ENCODE results near the gene AGAP1. TPM values are rescaled to one million over a fixed set of nuclear protein-coding genes. Genes with fewer than 3 reads are reported as not detected.

Gene AGAP1
- total and polyA plus RNA-seq, 4 donors: 2.0 to 8.5 (median 5.4) TPM

DNA sequence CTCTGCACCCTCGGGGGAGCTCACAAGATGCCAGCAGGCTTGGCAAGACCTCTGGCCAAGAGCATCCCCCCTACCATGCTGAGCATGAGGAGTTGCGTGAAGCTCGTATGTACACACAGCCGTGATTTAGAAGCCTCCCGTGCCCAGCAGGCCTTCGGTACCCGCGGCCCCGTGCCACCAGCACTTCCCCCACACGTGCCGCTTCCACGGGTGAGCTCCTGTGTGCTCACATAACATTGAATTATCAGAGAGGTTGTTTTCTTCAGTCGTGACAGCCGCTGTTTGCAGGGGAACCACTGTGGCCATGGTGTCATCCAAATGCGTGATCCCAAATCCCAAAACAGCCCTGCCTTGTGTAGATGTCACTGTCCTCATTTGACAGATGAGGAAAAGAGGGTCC, 621.1 kb downstream of the AGAP1 start:
- Histone ChIP-seq H3K4me3 (ENCODE audit: low read depth in 1 of 3, low read length in 3 of 3) (no peak overlapping the region), H3K9ac (ENCODE audit: low read depth in 1 of 2, low read length in 2 of 2) (no peak overlapping the region), H3K27me3 (ENCODE audit: control insufficient read depth in 4 of 4, insufficient read depth in 4 of 4, low read length in 3 of 4) (no peaks in the 10 kb centered on the region), H3K36me3 (ENCODE audit: control insufficient read depth in 4 of 4, insufficient read depth in 3 of 4, low read depth in 1 of 4, low read length in 3 of 4) (no peaks in the 10 kb centered on the region), H3K27ac (ENCODE audit: low read depth in 1 of 2, low read length in 2 of 2) (no peak overlapping the region), H3K9me3 (ENCODE audit: control insufficient read depth in 4 of 4, low read length in 3 of 4) (no peaks in the 10 kb centered on the region), H3K4me1 (ENCODE audit: control insufficient read depth in 4 of 4, insufficient read depth in 4 of 4, low read length in 3 of 4) (no peaks in the 10 kb centered on the region)
- WGBS: 94% methylated on average over 15 of the region's 15 CpGs
- TF ChIP-seq EGR1 (IDR thresholded peaks at IDR 0.05; ENCODE audit: low read depth in 2 of 2): no peak
- TF ChIP-seq, protein P1, sequence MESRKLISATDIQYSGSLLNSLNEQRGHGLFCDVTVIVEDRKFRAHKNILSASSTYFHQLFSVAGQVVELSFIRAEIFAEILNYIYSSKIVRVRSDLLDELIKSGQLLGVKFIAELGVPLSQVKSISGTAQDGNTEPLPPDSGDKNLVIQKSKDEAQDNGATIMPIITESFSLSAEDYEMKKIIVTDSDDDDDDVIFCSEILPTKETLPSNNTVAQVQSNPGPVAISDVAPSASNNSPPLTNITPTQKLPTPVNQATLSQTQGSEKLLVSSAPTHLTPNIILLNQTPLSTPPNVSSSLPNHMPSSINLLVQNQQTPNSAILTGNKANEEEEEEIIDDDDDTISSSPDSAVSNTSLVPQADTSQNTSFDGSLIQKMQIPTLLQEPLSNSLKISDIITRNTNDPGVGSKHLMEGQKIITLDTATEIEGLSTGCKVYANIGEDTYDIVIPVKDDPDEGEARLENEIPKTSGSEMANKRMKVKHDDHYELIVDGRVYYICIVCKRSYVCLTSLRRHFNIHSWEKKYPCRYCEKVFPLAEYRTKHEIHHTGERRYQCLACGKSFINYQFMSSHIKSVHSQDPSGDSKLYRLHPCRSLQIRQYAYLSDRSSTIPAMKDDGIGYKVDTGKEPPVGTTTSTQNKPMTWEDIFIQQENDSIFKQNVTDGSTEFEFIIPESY (IDR thresholded peaks at IDR 0.05): no peak
- TF ChIP-seq, protein P2, sequence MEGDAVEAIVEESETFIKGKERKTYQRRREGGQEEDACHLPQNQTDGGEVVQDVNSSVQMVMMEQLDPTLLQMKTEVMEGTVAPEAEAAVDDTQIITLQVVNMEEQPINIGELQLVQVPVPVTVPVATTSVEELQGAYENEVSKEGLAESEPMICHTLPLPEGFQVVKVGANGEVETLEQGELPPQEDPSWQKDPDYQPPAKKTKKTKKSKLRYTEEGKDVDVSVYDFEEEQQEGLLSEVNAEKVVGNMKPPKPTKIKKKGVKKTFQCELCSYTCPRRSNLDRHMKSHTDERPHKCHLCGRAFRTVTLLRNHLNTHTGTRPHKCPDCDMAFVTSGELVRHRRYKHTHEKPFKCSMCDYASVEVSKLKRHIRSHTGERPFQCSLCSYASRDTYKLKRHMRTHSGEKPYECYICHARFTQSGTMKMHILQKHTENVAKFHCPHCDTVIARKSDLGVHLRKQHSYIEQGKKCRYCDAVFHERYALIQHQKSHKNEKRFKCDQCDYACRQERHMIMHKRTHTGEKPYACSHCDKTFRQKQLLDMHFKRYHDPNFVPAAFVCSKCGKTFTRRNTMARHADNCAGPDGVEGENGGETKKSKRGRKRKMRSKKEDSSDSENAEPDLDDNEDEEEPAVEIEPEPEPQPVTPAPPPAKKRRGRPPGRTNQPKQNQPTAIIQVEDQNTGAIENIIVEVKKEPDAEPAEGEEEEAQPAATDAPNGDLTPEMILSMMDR (IDR thresholded peaks at IDR 0.05; ENCODE audit: low read depth, low read length, missing input control): no peak
- TF ChIP-seq SP1 (IDR thresholded peaks at IDR 0.05): no peak
- TF ChIP-seq NR2F2 (IDR thresholded peaks at IDR 0.05): no peak
- no peak for TF ChIP-seq YY1 (IDR thresholded peaks at IDR 0.05)
- no peak for TF ChIP-seq RAD21 (IDR thresholded peaks at IDR 0.05)
- no peak for TF ChIP-seq FOXA2 (IDR thresholded peaks at IDR 0.05)
- TF ChIP-seq HNF4A (conservative IDR thresholded peaks at IDR 0.05): no peak
- no peak for TF ChIP-seq TAF1 (conservative IDR thresholded peaks at IDR 0.05)
- TF ChIP-seq, protein P3, sequence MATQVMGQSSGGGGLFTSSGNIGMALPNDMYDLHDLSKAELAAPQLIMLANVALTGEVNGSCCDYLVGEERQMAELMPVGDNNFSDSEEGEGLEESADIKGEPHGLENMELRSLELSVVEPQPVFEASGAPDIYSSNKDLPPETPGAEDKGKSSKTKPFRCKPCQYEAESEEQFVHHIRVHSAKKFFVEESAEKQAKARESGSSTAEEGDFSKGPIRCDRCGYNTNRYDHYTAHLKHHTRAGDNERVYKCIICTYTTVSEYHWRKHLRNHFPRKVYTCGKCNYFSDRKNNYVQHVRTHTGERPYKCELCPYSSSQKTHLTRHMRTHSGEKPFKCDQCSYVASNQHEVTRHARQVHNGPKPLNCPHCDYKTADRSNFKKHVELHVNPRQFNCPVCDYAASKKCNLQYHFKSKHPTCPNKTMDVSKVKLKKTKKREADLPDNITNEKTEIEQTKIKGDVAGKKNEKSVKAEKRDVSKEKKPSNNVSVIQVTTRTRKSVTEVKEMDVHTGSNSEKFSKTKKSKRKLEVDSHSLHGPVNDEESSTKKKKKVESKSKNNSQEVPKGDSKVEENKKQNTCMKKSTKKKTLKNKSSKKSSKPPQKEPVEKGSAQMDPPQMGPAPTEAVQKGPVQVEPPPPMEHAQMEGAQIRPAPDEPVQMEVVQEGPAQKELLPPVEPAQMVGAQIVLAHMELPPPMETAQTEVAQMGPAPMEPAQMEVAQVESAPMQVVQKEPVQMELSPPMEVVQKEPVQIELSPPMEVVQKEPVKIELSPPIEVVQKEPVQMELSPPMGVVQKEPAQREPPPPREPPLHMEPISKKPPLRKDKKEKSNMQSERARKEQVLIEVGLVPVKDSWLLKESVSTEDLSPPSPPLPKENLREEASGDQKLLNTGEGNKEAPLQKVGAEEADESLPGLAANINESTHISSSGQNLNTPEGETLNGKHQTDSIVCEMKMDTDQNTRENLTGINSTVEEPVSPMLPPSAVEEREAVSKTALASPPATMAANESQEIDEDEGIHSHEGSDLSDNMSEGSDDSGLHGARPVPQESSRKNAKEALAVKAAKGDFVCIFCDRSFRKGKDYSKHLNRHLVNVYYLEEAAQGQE (IDR thresholded peaks at IDR 0.05): no peak
- no peak for TF ChIP-seq FOXA1 (IDR thresholded peaks at IDR 0.05)
- no peak for DNase-seq (ENCODE audit: low spot score)

DNA sequence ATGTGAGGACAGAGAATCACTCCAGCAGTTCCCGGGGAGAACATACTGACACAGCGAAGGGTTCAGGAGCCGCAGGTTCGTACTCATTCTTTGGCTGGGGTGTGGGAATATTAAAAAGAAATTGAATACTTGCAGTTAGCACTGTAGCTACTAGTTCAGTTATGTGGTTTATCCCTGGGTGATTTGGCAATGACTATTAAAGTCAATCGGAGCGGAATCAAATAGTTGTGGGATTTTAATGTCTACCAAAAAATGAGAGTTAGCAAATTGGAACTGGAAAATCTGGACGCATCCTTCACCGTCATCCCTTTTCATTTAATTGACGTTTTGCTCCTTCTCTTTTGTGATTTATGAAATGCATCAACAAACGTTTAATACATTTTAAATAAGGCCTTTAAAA, 623.6 kb downstream of the AGAP1 start:
- Histone ChIP-seq H3K36me3 (ENCODE audit: control insufficient read depth in 4 of 4, insufficient read depth in 3 of 4, low read depth in 1 of 4, low read length in 3 of 4) (peaks cover 0 to 4% (median under 1%) of the 10 kb centered on the region in 4 donors), H3K9ac (ENCODE audit: low read depth in 1 of 2, low read length in 2 of 2) (no peak overlapping the region), H3K9me3 (ENCODE audit: control insufficient read depth in 4 of 4, low read length in 3 of 4) (no peaks in the 10 kb centered on the region), H3K27ac (ENCODE audit: low read depth in 1 of 2, low read length in 2 of 2) (no peak overlapping the region), H3K27me3 (ENCODE audit: control insufficient read depth in 4 of 4, insufficient read depth in 4 of 4, low read length in 3 of 4) (no peaks in the 10 kb centered on the region), H3K4me3 (ENCODE audit: low read depth in 1 of 3, low read length in 3 of 3) (no peak overlapping the region), H3K4me1 (ENCODE audit: control insufficient read depth in 4 of 4, insufficient read depth in 4 of 4, low read length in 3 of 4) (no peaks in the 10 kb centered on the region)
- 90% methylated on average over 10 of the region's 10 CpGs for WGBS
- no peak for TF ChIP-seq RXRA (IDR thresholded peaks at IDR 0.05)
- no peak for TF ChIP-seq FOXA2 (IDR thresholded peaks at IDR 0.05)
- no peak for TF ChIP-seq FOXA1 (IDR thresholded peaks at IDR 0.05)
- no peak for TF ChIP-seq YY1 (IDR thresholded peaks at IDR 0.05)
- TF ChIP-seq RAD21 (IDR thresholded peaks at IDR 0.05): no peak
- no peak for TF ChIP-seq HNF4A (conservative IDR thresholded peaks at IDR 0.05)
- no peak for TF ChIP-seq JUND (IDR thresholded peaks at IDR 0.05)
- no peak for TF ChIP-seq NR2F2 (IDR thresholded peaks at IDR 0.05)
- TF ChIP-seq TAF1 (conservative IDR thresholded peaks at IDR 0.05): no peak
- TF ChIP-seq SP1 (IDR thresholded peaks at IDR 0.05): no peak
- DNase-seq (ENCODE audit: low spot score): no peak

All from liver (tissue), 9 donors.